ENCODE results near the gene PGAP6. TPM values are rescaled to one million over a fixed set of nuclear protein-coding genes. Genes with fewer than 3 reads are reported as not detected.

Gene PGAP6
- total and polyA plus RNA-seq, 2 of the 13 experiments (the other 11 are each of a cell fraction or from before 2014, with no cell fraction given), result 52.7 to 136 TPM

DNA sequence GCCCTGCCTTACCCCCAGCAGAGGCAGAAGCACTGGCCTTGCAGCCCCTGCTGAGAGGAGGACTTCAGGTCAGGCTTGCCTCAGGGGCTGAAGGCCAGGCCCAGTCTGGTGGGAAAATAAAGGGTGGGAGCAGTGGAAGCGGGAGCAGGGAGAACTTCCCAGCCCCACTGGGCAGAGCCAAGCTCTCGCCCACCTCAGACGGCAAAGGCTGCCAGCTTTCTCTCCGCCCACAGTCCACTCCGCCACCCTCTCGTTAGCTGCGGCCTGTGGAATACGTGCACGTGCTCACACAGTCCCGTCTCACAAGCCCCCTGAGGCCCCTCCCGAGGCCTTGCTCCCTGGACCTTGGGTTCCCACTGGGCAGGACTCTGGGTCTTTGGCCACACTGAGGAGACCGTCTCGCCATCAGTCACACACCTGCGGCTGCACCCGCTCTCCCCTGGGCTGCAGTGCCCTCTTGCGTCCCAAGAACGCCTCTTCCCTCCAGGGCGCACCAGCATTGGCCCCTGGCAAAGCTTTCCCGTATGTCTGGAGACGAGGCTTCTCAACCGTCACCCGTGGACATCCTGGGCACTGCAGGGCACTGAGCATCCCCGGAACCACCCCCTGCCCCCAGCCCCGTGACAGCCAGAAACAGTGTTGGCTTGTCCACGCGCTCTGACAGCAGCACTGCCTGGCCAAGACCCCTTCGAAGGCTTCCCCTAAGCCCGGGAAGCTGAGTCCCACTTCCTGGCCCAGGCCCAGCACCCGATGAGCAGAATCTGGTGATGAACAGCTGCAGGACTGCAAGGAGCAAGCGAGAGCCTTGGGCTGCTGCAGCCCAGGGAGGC is 19.7 kb downstream of the PGAP6 start (continued):
- TF ChIP-seq, protein P1, sequence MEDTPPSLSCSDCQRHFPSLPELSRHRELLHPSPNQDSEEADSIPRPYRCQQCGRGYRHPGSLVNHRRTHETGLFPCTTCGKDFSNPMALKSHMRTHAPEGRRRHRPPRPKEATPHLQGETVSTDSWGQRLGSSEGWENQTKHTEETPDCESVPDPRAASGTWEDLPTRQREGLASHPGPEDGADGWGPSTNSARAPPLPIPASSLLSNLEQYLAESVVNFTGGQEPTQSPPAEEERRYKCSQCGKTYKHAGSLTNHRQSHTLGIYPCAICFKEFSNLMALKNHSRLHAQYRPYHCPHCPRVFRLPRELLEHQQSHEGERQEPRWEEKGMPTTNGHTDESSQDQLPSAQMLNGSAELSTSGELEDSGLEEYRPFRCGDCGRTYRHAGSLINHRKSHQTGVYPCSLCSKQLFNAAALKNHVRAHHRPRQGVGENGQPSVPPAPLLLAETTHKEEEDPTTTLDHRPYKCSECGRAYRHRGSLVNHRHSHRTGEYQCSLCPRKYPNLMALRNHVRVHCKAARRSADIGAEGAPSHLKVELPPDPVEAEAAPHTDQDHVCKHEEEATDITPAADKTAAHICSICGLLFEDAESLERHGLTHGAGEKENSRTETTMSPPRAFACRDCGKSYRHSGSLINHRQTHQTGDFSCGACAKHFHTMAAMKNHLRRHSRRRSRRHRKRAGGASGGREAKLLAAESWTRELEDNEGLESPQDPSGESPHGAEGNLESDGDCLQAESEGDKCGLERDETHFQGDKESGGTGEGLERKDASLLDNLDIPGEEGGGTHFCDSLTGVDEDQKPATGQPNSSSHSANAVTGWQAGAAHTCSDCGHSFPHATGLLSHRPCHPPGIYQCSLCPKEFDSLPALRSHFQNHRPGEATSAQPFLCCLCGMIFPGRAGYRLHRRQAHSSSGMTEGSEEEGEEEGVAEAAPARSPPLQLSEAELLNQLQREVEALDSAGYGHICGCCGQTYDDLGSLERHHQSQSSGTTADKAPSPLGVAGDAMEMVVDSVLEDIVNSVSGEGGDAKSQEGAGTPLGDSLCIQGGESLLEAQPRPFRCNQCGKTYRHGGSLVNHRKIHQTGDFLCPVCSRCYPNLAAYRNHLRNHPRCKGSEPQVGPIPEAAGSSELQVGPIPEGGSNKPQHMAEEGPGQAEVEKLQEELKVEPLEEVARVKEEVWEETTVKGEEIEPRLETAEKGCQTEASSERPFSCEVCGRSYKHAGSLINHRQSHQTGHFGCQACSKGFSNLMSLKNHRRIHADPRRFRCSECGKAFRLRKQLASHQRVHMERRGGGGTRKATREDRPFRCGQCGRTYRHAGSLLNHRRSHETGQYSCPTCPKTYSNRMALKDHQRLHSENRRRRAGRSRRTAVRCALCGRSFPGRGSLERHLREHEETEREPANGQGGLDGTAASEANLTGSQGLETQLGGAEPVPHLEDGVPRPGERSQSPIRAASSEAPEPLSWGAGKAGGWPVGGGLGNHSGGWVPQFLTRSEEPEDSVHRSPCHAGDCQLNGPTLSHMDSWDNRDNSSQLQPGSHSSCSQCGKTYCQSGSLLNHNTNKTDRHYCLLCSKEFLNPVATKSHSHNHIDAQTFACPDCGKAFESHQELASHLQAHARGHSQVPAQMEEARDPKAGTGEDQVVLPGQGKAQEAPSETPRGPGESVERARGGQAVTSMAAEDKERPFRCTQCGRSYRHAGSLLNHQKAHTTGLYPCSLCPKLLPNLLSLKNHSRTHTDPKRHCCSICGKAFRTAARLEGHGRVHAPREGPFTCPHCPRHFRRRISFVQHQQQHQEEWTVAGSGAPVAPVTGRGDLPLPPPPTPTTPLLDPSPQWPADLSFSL (CRISPR knock-in tag; IDR thresholded peaks at IDR 0.05), result no peak
- TF ChIP-seq, protein P2, sequence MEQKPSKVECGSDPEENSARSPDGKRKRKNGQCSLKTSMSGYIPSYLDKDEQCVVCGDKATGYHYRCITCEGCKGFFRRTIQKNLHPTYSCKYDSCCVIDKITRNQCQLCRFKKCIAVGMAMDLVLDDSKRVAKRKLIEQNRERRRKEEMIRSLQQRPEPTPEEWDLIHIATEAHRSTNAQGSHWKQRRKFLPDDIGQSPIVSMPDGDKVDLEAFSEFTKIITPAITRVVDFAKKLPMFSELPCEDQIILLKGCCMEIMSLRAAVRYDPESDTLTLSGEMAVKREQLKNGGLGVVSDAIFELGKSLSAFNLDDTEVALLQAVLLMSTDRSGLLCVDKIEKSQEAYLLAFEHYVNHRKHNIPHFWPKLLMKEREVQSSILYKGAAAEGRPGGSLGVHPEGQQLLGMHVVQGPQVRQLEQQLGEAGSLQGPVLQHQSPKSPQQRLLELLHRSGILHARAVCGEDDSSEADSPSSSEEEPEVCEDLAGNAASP (CRISPR knock-in tag; IDR thresholded peaks at IDR 0.05; ENCODE audit: borderline replicate concordance), result peak; percentile 51; the same call in 1 of the 2 replicates
- TF ChIP-seq HOXD1 (CRISPR knock-in tag; IDR thresholded peaks at IDR 0.05), result no peak
- TF ChIP-seq IRF2 (CRISPR knock-in tag; IDR thresholded peaks at IDR 0.05), result peak; percentile 60; the same call in 1 of the 2 replicates
- peak; percentile 93 for TF ChIP-seq MYC (CRISPR knock-in tag; IDR thresholded peaks at IDR 0.05; ENCODE audit: borderline replicate concordance)
- 0 out of 2 replicates have a peak, but pooled peaks have one; percentile 27 for TF ChIP-seq POGZ (CRISPR knock-in tag; IDR thresholded peaks at IDR 0.05)
- peak; percentile 69 for TF ChIP-seq YY1 (IDR thresholded peaks at IDR 0.05; ENCODE audit: insufficient read depth, insufficient replicate concordance, low read depth, low read length)
- no peak for TF ChIP-seq NKX3-1 (CRISPR knock-in tag; IDR thresholded peaks at IDR 0.05)
- TF ChIP-seq, protein P3, sequence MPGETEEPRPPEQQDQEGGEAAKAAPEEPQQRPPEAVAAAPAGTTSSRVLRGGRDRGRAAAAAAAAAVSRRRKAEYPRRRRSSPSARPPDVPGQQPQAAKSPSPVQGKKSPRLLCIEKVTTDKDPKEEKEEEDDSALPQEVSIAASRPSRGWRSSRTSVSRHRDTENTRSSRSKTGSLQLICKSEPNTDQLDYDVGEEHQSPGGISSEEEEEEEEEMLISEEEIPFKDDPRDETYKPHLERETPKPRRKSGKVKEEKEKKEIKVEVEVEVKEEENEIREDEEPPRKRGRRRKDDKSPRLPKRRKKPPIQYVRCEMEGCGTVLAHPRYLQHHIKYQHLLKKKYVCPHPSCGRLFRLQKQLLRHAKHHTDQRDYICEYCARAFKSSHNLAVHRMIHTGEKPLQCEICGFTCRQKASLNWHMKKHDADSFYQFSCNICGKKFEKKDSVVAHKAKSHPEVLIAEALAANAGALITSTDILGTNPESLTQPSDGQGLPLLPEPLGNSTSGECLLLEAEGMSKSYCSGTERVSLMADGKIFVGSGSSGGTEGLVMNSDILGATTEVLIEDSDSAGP (CRISPR knock-in tag; IDR thresholded peaks at IDR 0.05; ENCODE audit: borderline replicate concordance), result peak; percentile 60; the same call in 1 of the 2 replicates
- TF ChIP-seq DNMT3B (CRISPR knock-in tag; conservative IDR thresholded peaks at IDR 0.05), result no peak
- TF ChIP-seq REXO4 (CRISPR knock-in tag; IDR thresholded peaks at IDR 0.05; ENCODE audit: borderline replicate concordance), result no peak
- TF ChIP-seq ZNF430 (CRISPR knock-in tag; IDR thresholded peaks at IDR 0.05), result peak; percentile 62; the same call in 1 of the 2 replicates
- no peak for TF ChIP-seq ZNF737 (CRISPR knock-in tag; IDR thresholded peaks at IDR 0.05; ENCODE audit: borderline replicate concordance)
- no peak for TF ChIP-seq ZNF549 (CRISPR knock-in tag; IDR thresholded peaks at IDR 0.05)
- TF ChIP-seq ZNF790 (CRISPR knock-in tag; IDR thresholded peaks at IDR 0.05; ENCODE audit: borderline replicate concordance), result no peak
- TF ChIP-seq LCORL (IDR thresholded peaks at IDR 0.05), result no peak
- peak; percentile 92 for TF ChIP-seq LCORL (CRISPR knock-in tag; IDR thresholded peaks at IDR 0.05)
- TF ChIP-seq RCOR2 (CRISPR knock-in tag; IDR thresholded peaks at IDR 0.05), result peak; percentile 96
- TF ChIP-seq HOXA3 (CRISPR knock-in tag; IDR thresholded peaks at IDR 0.05), result peak; percentile 80
- TF ChIP-seq NR2C2 (CRISPR knock-in tag; IDR thresholded peaks at IDR 0.05; ENCODE audit: borderline replicate concordance), result 0 out of 2 replicates have a peak, but pooled peaks have one; percentile 36
- TF ChIP-seq CEBPG (CRISPR knock-in tag; IDR thresholded peaks at IDR 0.05), result 0 out of 2 replicates have a peak, but pooled peaks have one; percentile 24
- TF ChIP-seq DMAP1 (CRISPR knock-in tag; IDR thresholded peaks at IDR 0.05), result peak; percentile 50; the same call in 1 of the 2 replicates
